Breast epithelium (tissue), 3 donors: Measurements from ENCODE around the gene EIF3K.

Experiments
- CTCF ChIP-seq, 3 donors: fragments of 450-650 bp; IDR thresholded peaks; one replicate each; pipeline ENCODE4 v1.5.1; 2016 to 2017; ENCODE audit warnings: antibody characterized with exemption in 3 of 3, mild to moderate bottlenecking in 3 of 3, moderate library complexity in 3 of 3
- POLR2A ChIP-seq: fragments of 450-650 bp; IDR thresholded peaks from one replicate; pipeline ENCODE4 v1.6.1; 2016; ENCODE audit warnings: antibody characterized with exemption, mild to moderate bottlenecking, moderate library complexity
- POLR2AphosphoS5 ChIP-seq, 3 donors: sonication (generic); formaldehyde crosslinking; IDR thresholded peaks; one replicate each; pipeline ENCODE4 v1.6.1; 2017; ENCODE audit warnings: antibody characterized with exemption in 3 of 3

GRCh38 chr19:38624822-38625221 lies 5.8 kb downstream of the EIF3K start:
- TF ChIP-seq CTCF (IDR thresholded peaks at IDR 0.05): no peak
- TF ChIP-seq POLR2A: no peak
- TF ChIP-seq POLR2AphosphoS5 (IDR thresholded peaks at IDR 0.05): no peak
